H9 (cell line): ENCODE measurements around the gene MOCS3. TPM values are rescaled to one million over a fixed set of nuclear protein-coding genes. Genes with fewer than 3 reads are reported as not detected.

Experiments
- DNase-seq: peaks from one replicate; pipeline ENCODE4 v3.0.0-alpha.2; 2017
- H2AFZ ChIP-seq: one replicate; pipeline ENCODE4 v1.6.1; 2013; ENCODE audit warnings: mild to moderate bottlenecking, low read length, control low read depth, moderate library complexity
- H2AK5ac ChIP-seq: 2 replicates; pipeline ENCODE4 v1.6.1; 2013; ENCODE audit warnings: low read length, control low read depth, mixed read lengths; ENCODE audit not compliant: insufficient read length
- H2BK120ac ChIP-seq: one replicate; pipeline ENCODE4 v1.6.1; 2013; ENCODE audit warnings: low read depth, mild to moderate bottlenecking, low read length, control low read depth, inconsistent platforms; ENCODE audit not compliant: poor library complexity, severe bottlenecking
- H2BK12ac ChIP-seq: 2 replicates; pipeline ENCODE4 v1.6.1; 2013; ENCODE audit warnings: low read length, control low read depth, mixed read lengths, low read depth; ENCODE audit not compliant: insufficient read length
- H2BK15ac ChIP-seq: 2 replicates; pipeline ENCODE4 v1.6.1; 2013; ENCODE audit warnings: low read depth, low read length, control low read depth
- H2BK20ac ChIP-seq: one replicate; pipeline ENCODE4 v1.6.1; 2013; ENCODE audit warnings: low read depth, mild to moderate bottlenecking, low read length, control low read depth, inconsistent platforms; ENCODE audit not compliant: poor library complexity, severe bottlenecking
- H2BK5ac ChIP-seq: 2 replicates; pipeline ENCODE4 v1.6.1; 2013; ENCODE audit warnings: low read length, control low read depth, mixed read lengths; ENCODE audit not compliant: insufficient read length
- H3K14ac ChIP-seq: 2 replicates; pipeline ENCODE4 v1.6.1; 2013; ENCODE audit warnings: low read length, control low read depth; ENCODE audit not compliant: insufficient read depth
- H3K18ac ChIP-seq: 2 replicates; pipeline ENCODE4 v1.6.1; 2013; ENCODE audit warnings: low read depth, mild to moderate bottlenecking, mixed read lengths, low read length, control low read depth; ENCODE audit not compliant: insufficient read length
- H3K23ac ChIP-seq: 2 replicates; pipeline ENCODE4 v1.6.1; 2013; ENCODE audit warnings: low read length, control low read depth, mixed read lengths, low read depth; ENCODE audit not compliant: insufficient read length
- H3K23me2 ChIP-seq: 2 replicates; pipeline ENCODE4 v1.6.1; 2013; ENCODE audit warnings: low read depth, mild to moderate bottlenecking, mixed read lengths, low read length, control low read depth; ENCODE audit not compliant: insufficient read length, poor library complexity, severe bottlenecking
- H3K27ac ChIP-seq: 2 replicates; pipeline ENCODE4 v1.5.1; 2013; ENCODE audit warnings: low read length, control low read depth, mixed read lengths, low read depth; ENCODE audit not compliant: insufficient read length
- H3K27me3 ChIP-seq: 2 replicates; pipeline ENCODE4 v1.6.1; 2013; ENCODE audit warnings: low read length, control low read depth, inconsistent platforms; ENCODE audit not compliant: insufficient read depth
- H3K4ac ChIP-seq: 2 replicates; pipeline ENCODE4 v1.6.1; 2013; ENCODE audit warnings: low read depth, mild to moderate bottlenecking, control low read depth, inconsistent platforms, low read length, moderate library complexity
- H3K4me1 ChIP-seq: 2 replicates; pipeline ENCODE4 v1.6.1; 2013; ENCODE audit warnings: low read length, control low read depth, inconsistent platforms; ENCODE audit not compliant: insufficient read depth
- H3K4me2 ChIP-seq: 2 replicates; pipeline ENCODE4 v1.6.1; 2013; ENCODE audit warnings: low read length, control low read depth, mixed read lengths; ENCODE audit not compliant: insufficient read length, insufficient read depth
- H3K56ac ChIP-seq: 2 replicates; pipeline ENCODE4 v1.6.1; 2013; ENCODE audit warnings: low read depth, mild to moderate bottlenecking, mixed read lengths, low read length, control low read depth; ENCODE audit not compliant: insufficient read length
- H3K79me1 ChIP-seq: 2 replicates; pipeline ENCODE4 v1.6.1; 2013; ENCODE audit warnings: low read depth, mild to moderate bottlenecking, moderate library complexity, low read length, control low read depth, inconsistent platforms; ENCODE audit not compliant: insufficient read depth, poor library complexity, severe bottlenecking
- H3K79me2 ChIP-seq: 2 replicates; pipeline ENCODE4 v1.6.1; 2013; ENCODE audit warnings: low read length, control low read depth, inconsistent platforms; ENCODE audit not compliant: insufficient read depth
- H3K9ac ChIP-seq: 2 replicates; pipeline ENCODE4 v1.6.1; 2013; ENCODE audit warnings: low read length, control low read depth, mixed read lengths; ENCODE audit not compliant: insufficient read length; ENCODE audit errors: extremely low read depth
- H3K9me3 ChIP-seq: one replicate; pipeline ENCODE4 v1.6.1; 2013; ENCODE audit warnings: low read depth, low read length, inconsistent platforms; ENCODE audit not compliant: control insufficient read depth
- H3T11ph ChIP-seq: one replicate; pipeline ENCODE4 v1.6.1; 2013; ENCODE audit warnings: mild to moderate bottlenecking, low read length, control low read depth, inconsistent platforms
- H4K20me1 ChIP-seq: one replicate; pipeline ENCODE4 v1.6.1; 2013; ENCODE audit not compliant: control insufficient read depth, insufficient read length, insufficient read depth
- H4K5ac ChIP-seq: 2 replicates; pipeline ENCODE4 v1.6.1; 2013; ENCODE audit warnings: low read depth, mild to moderate bottlenecking, mixed read lengths, low read length, control low read depth; ENCODE audit not compliant: insufficient read length
- H4K8ac ChIP-seq: replicated peaks from 2 replicates; pipeline ENCODE4 v1.6.1; 2013; ENCODE audit warnings: low read length, control low read depth, mixed read lengths, low read depth; ENCODE audit not compliant: insufficient read length
- H4K91ac ChIP-seq: 2 replicates; pipeline ENCODE4 v1.6.1; 2013; ENCODE audit warnings: low read depth, mild to moderate bottlenecking, moderate library complexity, mixed read lengths, low read length, control low read depth; ENCODE audit not compliant: insufficient read length
- H3K27ac Mint-ChIP-seq, 3 experiments: 2 replicates in 2 of 3; 3 replicates in 1 of 3; pipeline ENCODE4 v1.8.0; 2020 to 2021; ENCODE audit warnings: mixed read lengths in 3 of 3, mild to moderate bottlenecking in 1 of 3, moderate library complexity in 1 of 3
- H3K27me3 Mint-ChIP-seq: 2 replicates; pipeline ENCODE4 v1.8.0; 2021; ENCODE audit warnings: low read depth, mild to moderate bottlenecking, moderate library complexity, mixed read lengths
- H3K36me3 Mint-ChIP-seq, 3 experiments: 2 replicates in 2 of 3; 3 replicates in 1 of 3; pipeline ENCODE4 v1.8.0; 2020 to 2021; ENCODE audit warnings: low read depth in 3 of 3, mixed read lengths in 3 of 3; ENCODE audit not compliant: insufficient read depth in 1 of 3
- H3K4me1 Mint-ChIP-seq, 2 experiments: 2 replicates each; pipeline ENCODE4 v1.8.0; 2020; ENCODE audit warnings: mixed read lengths in 2 of 2
- H3K4me3 Mint-ChIP-seq, 2 experiments: 2 replicates in 1 of 2; 3 replicates in 1 of 2; pipeline ENCODE4 v1.8.0; 2020 to 2021; ENCODE audit warnings: mild to moderate bottlenecking in 2 of 2, mixed read lengths in 2 of 2, moderate library complexity in 1 of 2
- H3K9me3 Mint-ChIP-seq, 2 experiments: 2 replicates in 1 of 2; 3 replicates in 1 of 2; pipeline ENCODE4 v1.8.0; 2020; ENCODE audit warnings: mild to moderate bottlenecking in 2 of 2, mixed read lengths in 2 of 2, moderate library complexity in 1 of 2
- CTCF ChIP-seq: fragments of 200-600 bp; sonication (generic); conservative IDR thresholded peaks from 3 replicates; pipeline ENCODE4 v1.8.0; 2021; ENCODE audit warnings: antibody characterized with exemption, mild to moderate bottlenecking
- WGBS: extraction: QIAGEN DNeasy Blood & Tissue Kit; methylation state at CpG from one replicate; pipeline ENCODE4 v1.1.7; 2013; ENCODE audit warnings: missing lambda C conversion rate, low lambda C conversion rate, mixed read lengths; ENCODE audit not compliant: insufficient read length; ENCODE audit errors: extremely low coverage; 5-methylcytosine and 5-hydroxymethylcytosine counted together
- total RNA-seq: library from RNA; stranded (reverse); gene quantifications from 2 replicates; pipeline ENCODE4 v1.2.1, GENCODE V29; 2021

MOCS3 gene
- total RNA-seq, 1 experiment from 2014 or later = 9.0 TPM

GRCh38 chr20:50932016-50932485 is 26.6 kb upstream of the MOCS3 start:
- Histone ChIP-seq H3K4me1 (peaks cover 6% of the 10 kb centered on the region), H2BK15ac (no peak overlapping the region), H3K23ac (no peak overlapping the region), H4K8ac (no peak overlapping the region), H3K9ac (peak overlapping the region; percentile 57), H3K9me3 (no peaks in the 10 kb centered on the region), H3K14ac (peak overlapping the region; percentile 85), H4K5ac (peak overlapping the region; percentile 35), H2BK5ac (no peak overlapping the region), H4K91ac (no peak overlapping the region), H3K18ac (peak overlapping the region; percentile 71), H2BK20ac (no peak overlapping the region), H3K79me2 (peaks cover 25% of the 10 kb centered on the region), H3K79me1 (no peaks in the 10 kb centered on the region), H3K27ac (peak overlapping the region; percentile 73), H3K27me3 (no peaks in the 10 kb centered on the region), H2BK120ac (no peak overlapping the region), H3K4me2 (peak overlapping the region; percentile 7), H2AK5ac (peak overlapping the region; percentile 67), H3K4ac (no peak overlapping the region; the same call in 1 of the 2 replicates), H4K20me1 (no peaks in the 10 kb centered on the region), H3K56ac (no peak overlapping the region), H2AFZ (no peak overlapping the region), H3T11ph (peak overlapping the region; percentile 69), H2BK12ac (no peak overlapping the region), H3K23me2 (peaks cover 14% of the 10 kb centered on the region)
- no CpG with 5 or more reads among the region's 6 CpGs for WGBS
- H3K9me3 Mint-ChIP-seq = peaks cover 0 to 7% of the 10 kb centered on the region in 2 experiments; a peak in 2 of 5 replicates
- no peak for TF ChIP-seq CTCF
- peaks cover 35 to 81% (median 67%) of the 10 kb centered on the region in 3 experiments for H3K36me3 Mint-ChIP-seq
- no peaks in the 10 kb centered on the region for H3K27me3 Mint-ChIP-seq
- no peak for DNase-seq
- peak overlapping the region; percentile 65 to 97 (median 92) for H3K27ac Mint-ChIP-seq
- H3K4me3 Mint-ChIP-seq = peak overlapping the region; percentile 47 to 71; a peak in 4 of 5 replicates
- peaks cover 24 to 32% of the 10 kb centered on the region in 2 experiments for H3K4me1 Mint-ChIP-seq
